A549 treated with DMSO at 1 μM for 4 hours (cell line): ENCODE results near the gene MASP1. TPM values are rescaled to one million over a fixed set of nuclear protein-coding genes. Genes with fewer than 3 reads are reported as not detected.

Experiments
- total RNA-seq: library from RNA; stranded (reverse); fragments of 200-300 nt; extraction: Qiagen RNA extraction; gene quantifications from 5 replicates; pipeline ENCODE4 v1.2.3, GENCODE V29; 2022; ENCODE audit warnings: low read depth

The MASP1 gene
- total RNA-seq = 0.06 TPM in 1 of 5 replicates, not detected in the others

DNA sequence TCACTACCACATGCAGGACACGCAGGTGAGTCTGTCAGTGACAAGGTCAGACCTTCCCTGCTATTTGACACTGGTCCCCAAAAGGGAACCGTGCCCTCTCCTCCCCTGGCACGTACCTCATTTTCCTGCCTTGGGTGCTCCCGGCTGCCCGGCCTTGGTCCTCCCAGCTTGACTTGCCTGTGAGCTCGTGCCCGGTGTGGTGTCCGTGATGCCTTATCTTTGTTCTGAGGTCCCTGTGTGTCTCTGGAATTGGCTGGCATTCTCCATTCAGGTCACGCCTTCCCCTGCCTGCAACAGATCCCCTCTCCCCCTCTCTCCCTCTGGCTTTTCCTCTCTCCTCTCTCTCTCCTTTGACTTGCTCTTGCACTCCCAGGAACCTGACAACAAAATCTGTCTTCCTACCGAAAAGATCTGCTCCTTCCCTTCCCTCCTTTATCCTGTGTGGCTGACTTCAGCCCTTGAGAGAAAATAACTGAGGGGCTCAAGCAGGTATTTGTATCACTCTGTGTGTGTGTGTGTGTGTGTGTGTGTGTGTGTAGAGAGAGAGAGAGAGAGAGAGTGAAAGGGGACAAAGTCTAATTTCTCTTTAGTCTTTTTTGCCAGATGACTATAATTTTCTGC is at the start of gene MASP1:
Gene MASP1, minus strand, starts transcription at position 226 of the 621 bp plus-strand sequence. Its CDS starts 105 bp downstream, at position 121.

DNA sequence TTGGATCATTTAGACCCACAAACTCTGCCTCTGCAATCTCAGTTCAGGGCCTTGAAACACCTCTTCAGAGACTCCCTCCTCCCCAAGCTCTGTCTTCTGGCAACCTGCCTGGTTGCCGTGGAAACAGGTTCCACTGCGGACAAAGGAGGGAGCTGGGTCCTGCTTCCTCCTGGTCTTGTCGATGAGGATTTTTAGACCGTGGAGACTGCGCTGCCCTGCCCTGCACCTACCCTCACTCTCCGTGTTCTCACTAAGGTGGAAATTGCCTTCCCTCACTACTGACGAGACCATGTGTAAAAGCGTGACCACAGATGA is 94.2 kb downstream of the MASP1 start, which contains the start of gene RTP1:
Gene RTP1, plus strand, starts transcription at position 152 of the 315 bp plus-strand sequence. Its CDS starts 30 bp downstream, at position 182.

Other genes starting within 250 kb of the MASP1 start
- gene RPL39L, start 152.2 kb downstream of the MASP1 start, total RNA-seq = 48.5 to 55.2 TPM (median 49.9 TPM) in 5 replicates
- gene RTP1, start 94.3 kb downstream of the MASP1 start, total RNA-seq = not detected in 5 replicates
- gene RTP4, start 76.6 kb upstream of the MASP1 start, total RNA-seq = not detected in 5 replicates